ENCODE data around the gene CFAP92.
A peak's percentile ranks its signal among the peaks of the same experiment; 100 is the strongest.

Gene CFAP92

DNA sequence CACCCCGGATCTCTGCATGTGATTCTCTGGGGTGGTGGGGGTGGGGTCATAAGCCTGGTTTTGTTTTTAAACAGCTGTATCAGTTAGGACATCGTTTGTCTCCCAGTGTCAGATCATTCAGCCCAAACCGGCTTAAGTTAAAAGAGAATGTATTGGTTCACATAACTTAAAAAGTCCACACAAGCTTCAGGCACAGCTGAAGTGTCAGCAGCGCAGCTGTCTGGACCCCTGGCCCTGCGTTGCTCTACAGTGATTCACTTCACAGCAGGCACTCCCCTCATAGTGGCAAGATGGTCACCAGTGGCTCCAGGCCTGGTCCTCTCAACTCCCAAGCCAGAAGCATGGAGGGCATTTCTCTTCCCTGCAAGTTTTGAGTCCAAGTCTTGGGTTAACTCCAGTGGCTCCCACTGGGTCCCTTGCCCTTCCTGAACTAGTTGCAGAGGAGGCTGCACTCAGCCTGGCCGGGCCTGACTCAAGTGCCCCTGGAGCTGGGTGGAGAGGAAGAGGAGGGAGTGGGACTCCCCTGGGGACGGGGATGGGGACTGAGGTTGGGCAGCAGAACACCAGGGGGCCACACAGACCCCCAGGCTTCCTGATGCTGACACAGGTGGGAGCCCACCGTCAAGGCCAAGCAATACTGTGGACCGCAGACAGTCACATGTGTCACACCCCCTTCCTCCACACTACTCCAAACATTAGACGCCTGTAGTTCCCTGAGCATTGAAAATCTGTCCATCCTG is 37.8 kb upstream of the CFAP92 start:
- CTCF ChIA-PET, result interaction anchor here (1.2 to 3.3 kb wide), 6 partner anchors 8 to 27 kb away, joined by 4 to 18 read pairs (median 7); no protein-coding TSS in a partner anchor
- no peak overlapping the region for H3K4me3 ChIP-seq (ENCODE audit: control insufficient read depth in 1 of 7, extremely low read depth in 1 of 7, insufficient read depth in 4 of 7, low read depth in 2 of 7, low read length in 6 of 7)
- peaks cover 0 to 25% (median 12%) of the 10 kb centered on the region in 4 experiments for H3K36me3 ChIP-seq (ENCODE audit: control insufficient read depth in 4 of 4, insufficient read depth in 4 of 4, low read length in 3 of 4)
- H3K4me1 ChIP-seq (ENCODE audit: control extremely low read depth in 1 of 4, control insufficient read depth in 4 of 4, insufficient read depth in 4 of 4, low read length in 3 of 4), result peaks cover 0 to 33% (median 29%) of the 10 kb centered on the region in 4 experiments
- no peak for DNase-seq
- H3K27ac ChIP-seq (ENCODE audit: insufficient read depth in 1 of 2, low read depth in 1 of 2, low read length in 2 of 2, poor library complexity in 1 of 2, severe bottlenecking in 2 of 2), result no peak overlapping the region
- POLR2A ChIA-PET, result no interaction called here
- H3K9me3 ChIP-seq (ENCODE audit: control extremely low read depth in 1 of 5, control insufficient read depth in 4 of 5, insufficient read depth in 2 of 5, low read depth in 1 of 5, low read length in 4 of 5), result no peaks in the 10 kb centered on the region
- no peaks in the 10 kb centered on the region for H3K27me3 ChIP-seq (replicated peaks in 2 of 5; ENCODE audit: control insufficient read depth in 4 of 5, insufficient read depth in 5 of 5, low read length in 4 of 5)
- 90% methylated on average over 8 of the region's 10 CpGs for WGBS (ENCODE audit: insufficient coverage)

DNA sequence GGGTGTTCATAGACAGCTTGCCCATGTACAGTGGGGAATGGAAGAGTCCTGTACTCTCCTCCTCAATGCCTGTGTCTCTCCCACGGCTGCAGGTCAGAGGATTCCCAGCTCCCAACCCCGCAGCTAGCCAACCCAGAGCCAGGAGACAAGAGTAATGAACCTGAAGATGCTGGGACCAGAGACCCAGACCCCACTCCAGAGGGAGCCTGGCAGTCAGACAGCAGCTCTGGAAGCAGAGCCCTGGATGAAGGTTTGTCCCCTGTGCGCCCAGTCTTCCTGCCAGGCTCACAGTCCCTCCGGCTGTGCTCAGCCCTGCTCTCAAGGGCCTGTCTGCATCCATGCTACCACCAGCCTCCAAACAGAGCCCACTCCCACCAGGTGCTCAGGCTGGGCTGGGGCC is 36.7 kb upstream of the CFAP92 start:
- ChIA-PET POLR2A (no interaction called here), CTCF (interaction anchor here (1.0 to 3.3 kb wide), 8 partner anchors 9 to 60 kb away, joined by 3 to 18 read pairs (median 6); no protein-coding TSS in a partner anchor)
- no peaks in the 10 kb centered on the region for H3K27me3 ChIP-seq (replicated peaks in 2 of 5; ENCODE audit: control insufficient read depth in 4 of 5, insufficient read depth in 5 of 5, low read length in 4 of 5)
- DNase-seq, result no peak
- no peaks in the 10 kb centered on the region for H3K9me3 ChIP-seq (ENCODE audit: control extremely low read depth in 1 of 5, control insufficient read depth in 4 of 5, insufficient read depth in 2 of 5, low read depth in 1 of 5, low read length in 4 of 5)
- no peak overlapping the region for H3K27ac ChIP-seq (ENCODE audit: insufficient read depth in 1 of 2, low read depth in 1 of 2, low read length in 2 of 2, poor library complexity in 1 of 2, severe bottlenecking in 2 of 2)
- H3K4me3 ChIP-seq (ENCODE audit: control insufficient read depth in 1 of 7, extremely low read depth in 1 of 7, insufficient read depth in 4 of 7, low read depth in 2 of 7, low read length in 6 of 7), result no peak overlapping the region
- H3K4me1 ChIP-seq (ENCODE audit: control extremely low read depth in 1 of 4, control insufficient read depth in 4 of 4, insufficient read depth in 4 of 4, low read length in 3 of 4), result peaks cover 0 to 32% (median 26%) of the 10 kb centered on the region in 4 experiments
- peaks cover 0 to 24% (median 12%) of the 10 kb centered on the region in 4 experiments for H3K36me3 ChIP-seq (ENCODE audit: control insufficient read depth in 4 of 4, insufficient read depth in 4 of 4, low read length in 3 of 4)
- 100% methylated on average over 4 of the region's 4 CpGs for WGBS (ENCODE audit: insufficient coverage)

DNA sequence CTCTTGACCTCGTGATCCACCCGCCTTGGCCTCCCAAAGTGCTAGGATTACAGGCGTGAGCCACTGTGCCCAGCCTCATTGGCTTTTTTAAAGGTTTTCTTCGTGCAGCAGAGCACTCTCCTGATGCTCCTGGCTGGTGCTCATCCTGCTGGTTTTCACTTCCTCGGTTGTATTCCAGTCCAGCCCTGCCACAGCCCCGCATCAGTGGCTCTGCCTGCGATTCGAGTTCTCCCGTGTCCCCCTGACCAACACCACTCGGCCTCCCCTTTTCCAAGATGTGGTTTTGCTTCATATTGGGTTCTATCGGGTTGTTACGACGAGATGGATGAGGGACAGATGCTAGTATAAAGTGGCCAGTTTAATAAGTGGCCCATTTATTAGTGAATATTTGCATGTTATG is 35.0 kb upstream of the CFAP92 start:
- no peak for DNase-seq
- Histone ChIP-seq H3K27ac (ENCODE audit: insufficient read depth in 1 of 2, low read depth in 1 of 2, low read length in 2 of 2, poor library complexity in 1 of 2, severe bottlenecking in 2 of 2) (no peak overlapping the region), H3K4me1 (ENCODE audit: control extremely low read depth in 1 of 4, control insufficient read depth in 4 of 4, insufficient read depth in 4 of 4, low read length in 3 of 4) (peaks cover 0 to 18% (median 15%) of the 10 kb centered on the region in 4 experiments), H3K36me3 (ENCODE audit: control insufficient read depth in 4 of 4, insufficient read depth in 4 of 4, low read length in 3 of 4) (peaks cover 0 to 18% (median 12%) of the 10 kb centered on the region in 4 experiments), H3K4me3 (ENCODE audit: control insufficient read depth in 1 of 7, extremely low read depth in 1 of 7, insufficient read depth in 4 of 7, low read depth in 2 of 7, low read length in 6 of 7) (no peak overlapping the region), H3K27me3 (replicated peaks in 2 of 5; ENCODE audit: control insufficient read depth in 4 of 5, insufficient read depth in 5 of 5, low read length in 4 of 5) (no peaks in the 10 kb centered on the region), H3K9me3 (ENCODE audit: control extremely low read depth in 1 of 5, control insufficient read depth in 4 of 5, insufficient read depth in 2 of 5, low read depth in 1 of 5, low read length in 4 of 5) (no peaks in the 10 kb centered on the region)
- ChIA-PET POLR2A (no interaction called here), CTCF (interaction anchor here (1.1 to 4.8 kb wide), 8 partner anchors 9 to 134 kb away, joined by 3 to 42 read pairs (median 5); partner anchors contain the start of gene GP9)
- WGBS (ENCODE audit: insufficient coverage), result 97% methylated on average over 6 of the region's 13 CpGs

DNA sequence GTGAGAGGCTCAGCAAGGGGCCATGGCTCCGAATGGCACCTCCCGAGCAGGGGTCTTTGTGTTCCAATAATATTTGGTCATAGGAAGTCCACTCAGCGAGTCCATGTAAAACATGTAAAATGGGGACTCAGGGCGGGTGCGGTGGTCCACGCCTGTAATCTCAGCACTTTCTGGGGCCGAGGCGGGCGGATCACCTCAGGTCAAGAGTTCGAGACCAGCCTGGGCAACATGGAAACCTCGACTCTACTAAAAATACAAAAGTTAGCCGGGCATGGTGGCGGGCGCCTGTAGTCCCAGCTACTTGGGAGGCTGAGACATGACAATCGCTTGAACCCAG is 33.6 kb upstream of the CFAP92 start:
- peaks cover 0 to 9% (median 5%) of the 10 kb centered on the region in 4 experiments for H3K36me3 ChIP-seq (ENCODE audit: control insufficient read depth in 4 of 4, insufficient read depth in 4 of 4, low read length in 3 of 4)
- peak overlapping the region in 1 of 2 experiments; percentile 49 for H3K27ac ChIP-seq (ENCODE audit: insufficient read depth in 1 of 2, low read depth in 1 of 2, low read length in 2 of 2, poor library complexity in 1 of 2, severe bottlenecking in 2 of 2)

DNA sequence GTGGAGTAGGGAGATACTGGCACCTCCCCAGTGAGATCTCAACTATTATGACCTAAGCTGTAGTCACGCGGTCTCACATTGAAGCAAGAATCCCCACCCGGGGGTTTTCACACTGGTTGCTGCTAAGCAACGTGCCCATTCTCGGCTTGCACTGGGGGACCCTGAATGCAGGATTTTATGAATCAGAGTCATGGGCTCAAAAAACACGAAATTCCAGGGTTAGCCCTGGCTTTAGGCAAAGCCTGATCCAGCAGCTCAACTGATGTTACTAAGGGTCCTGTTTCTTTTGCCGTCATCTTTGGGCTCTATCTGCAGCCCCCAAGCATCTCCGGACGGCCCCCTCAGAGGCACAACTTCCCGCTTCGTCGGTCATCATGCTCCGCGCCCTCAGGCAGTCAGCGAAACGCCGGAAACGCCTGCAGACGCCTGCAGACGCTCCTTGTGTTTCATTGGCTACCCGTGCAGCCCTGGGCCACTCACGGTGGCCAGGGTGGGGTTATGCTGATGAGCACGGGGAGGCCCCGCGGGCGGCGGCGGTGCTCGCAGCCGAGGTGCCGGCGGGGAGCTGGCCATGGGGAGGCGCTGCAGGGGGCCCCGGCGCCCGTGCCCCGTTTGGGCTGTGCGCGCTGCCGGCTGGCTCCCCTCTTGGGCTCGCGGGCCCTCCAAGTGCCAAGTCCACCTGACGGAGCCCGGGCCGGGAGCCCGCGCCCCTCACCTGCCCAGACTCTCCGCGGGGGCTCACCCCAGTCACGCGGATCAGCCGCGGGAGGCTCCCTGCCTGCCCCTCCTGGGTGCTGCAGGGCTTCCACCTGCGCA is 33.1 kb upstream of the CFAP92 start:
- ChIA-PET POLR2A (interaction anchor here (0.6 to 1.6 kb wide), 4 partner anchors 10 to 454 kb away, joined by 3 to 5 read pairs (median 4); no protein-coding TSS in a partner anchor), CTCF (interaction anchor here (0.7 to 7.8 kb wide), 21 partner anchors 11 to 218 kb away, joined by 3 to 46 read pairs (median 4); no protein-coding TSS in a partner anchor)
- peaks cover 0 to 9% (median 4%) of the 10 kb centered on the region in 4 experiments for H3K36me3 ChIP-seq (ENCODE audit: control insufficient read depth in 4 of 4, insufficient read depth in 4 of 4, low read length in 3 of 4)
- no peaks in the 10 kb centered on the region for H3K27me3 ChIP-seq (replicated peaks in 2 of 5; ENCODE audit: control insufficient read depth in 4 of 5, insufficient read depth in 5 of 5, low read length in 4 of 5)
- no peaks in the 10 kb centered on the region for H3K9me3 ChIP-seq (ENCODE audit: control extremely low read depth in 1 of 5, control insufficient read depth in 4 of 5, insufficient read depth in 2 of 5, low read depth in 1 of 5, low read length in 4 of 5)
- DNase-seq, result peak; percentile 93 to 98 (median 97)
- peak overlapping the region; percentile 35 to 76 (median 55) for H3K4me3 ChIP-seq (ENCODE audit: control insufficient read depth in 1 of 7, extremely low read depth in 1 of 7, insufficient read depth in 4 of 7, low read depth in 2 of 7, low read length in 6 of 7)
- H3K4me1 ChIP-seq (ENCODE audit: control extremely low read depth in 1 of 4, control insufficient read depth in 4 of 4, insufficient read depth in 4 of 4, low read length in 3 of 4), result peaks cover 0 to 30% (median 22%) of the 10 kb centered on the region in 4 experiments
- peak overlapping the region in 1 of 2 experiments; percentile 49 for H3K27ac ChIP-seq (ENCODE audit: insufficient read depth in 1 of 2, low read depth in 1 of 2, low read length in 2 of 2, poor library complexity in 1 of 2, severe bottlenecking in 2 of 2)
- WGBS (ENCODE audit: insufficient coverage), result 4% methylated on average over 48 of the region's 54 CpGs

More for the DNA sequence above, 33.6 kb upstream of the CFAP92 start:
- Histone ChIP-seq H3K27me3 (replicated peaks in 2 of 5; ENCODE audit: control insufficient read depth in 4 of 5, insufficient read depth in 5 of 5, low read length in 4 of 5) (no peaks in the 10 kb centered on the region), H3K4me1 (ENCODE audit: control extremely low read depth in 1 of 4, control insufficient read depth in 4 of 4, insufficient read depth in 4 of 4, low read length in 3 of 4) (peaks cover 0 to 26% (median 19%) of the 10 kb centered on the region in 4 experiments), H3K4me3 (ENCODE audit: control insufficient read depth in 1 of 7, extremely low read depth in 1 of 7, insufficient read depth in 4 of 7, low read depth in 2 of 7, low read length in 6 of 7) (peak overlapping the region in 6 of 7 experiments; percentile 35 to 76 (median 62)), H3K9me3 (ENCODE audit: control extremely low read depth in 1 of 5, control insufficient read depth in 4 of 5, insufficient read depth in 2 of 5, low read depth in 1 of 5, low read length in 4 of 5) (no peaks in the 10 kb centered on the region)
- WGBS (ENCODE audit: insufficient coverage), result 78% methylated on average over 14 of the region's 15 CpGs
- DNase-seq, result peak in 1 of 3 donors; percentile 15
- ChIA-PET CTCF (interaction anchor here (1.1 to 7.8 kb wide), 10 partner anchors 10 to 218 kb away, joined by 3 to 46 read pairs (median 8); no protein-coding TSS in a partner anchor), POLR2A (interaction anchor here (0.9 to 1.6 kb wide), 3 partner anchors 9 to 26 kb away, joined by 3 to 5 read pairs (median 5); no protein-coding TSS in a partner anchor)

DNA sequence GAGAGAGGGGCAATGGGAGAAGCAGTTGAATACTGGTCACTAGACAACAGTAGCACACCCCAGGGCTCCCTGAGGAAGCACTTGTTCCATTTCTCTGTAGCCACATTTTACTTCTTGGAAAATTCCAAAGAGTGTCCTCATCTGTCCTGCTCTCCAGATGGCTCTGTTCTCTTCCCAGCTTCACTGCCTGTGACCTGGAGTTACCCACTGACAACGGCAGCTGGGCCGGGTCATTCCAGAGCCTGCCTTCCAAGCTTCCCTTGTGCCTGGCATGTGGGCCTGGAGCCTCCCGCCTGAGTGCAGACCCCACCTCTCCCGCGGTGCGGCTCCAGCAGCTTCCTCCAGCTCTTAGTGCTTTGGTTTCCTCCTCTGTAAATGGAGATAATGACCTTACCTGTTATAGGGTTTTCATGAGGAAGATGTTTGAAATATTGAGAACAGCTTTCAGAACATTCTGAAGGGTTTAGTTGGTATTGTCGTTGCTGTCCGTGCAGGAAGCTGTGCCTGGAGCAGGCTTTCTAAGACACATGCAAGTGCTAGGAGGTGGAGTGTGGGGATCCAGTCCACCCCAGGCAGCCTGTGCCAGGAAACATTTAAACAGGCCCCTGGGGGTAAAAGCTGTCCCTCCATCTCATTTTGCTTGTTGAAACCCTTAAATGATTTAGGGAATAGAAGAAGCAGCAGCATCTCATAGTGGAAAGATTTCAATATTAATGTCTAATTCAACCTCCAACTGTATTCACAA is 32.0 kb upstream of the CFAP92 start:
- peaks cover 0 to 32% (median 22%) of the 10 kb centered on the region in 4 experiments for H3K4me1 ChIP-seq (ENCODE audit: control extremely low read depth in 1 of 4, control insufficient read depth in 4 of 4, insufficient read depth in 4 of 4, low read length in 3 of 4)
- H3K4me3 ChIP-seq (ENCODE audit: control insufficient read depth in 1 of 7, extremely low read depth in 1 of 7, insufficient read depth in 4 of 7, low read depth in 2 of 7, low read length in 6 of 7), result no peak overlapping the region
- DNase-seq, result no peak
- WGBS (ENCODE audit: insufficient coverage), result 89% methylated on average over 4 of the region's 8 CpGs
- no peaks in the 10 kb centered on the region for H3K27me3 ChIP-seq (replicated peaks in 2 of 5; ENCODE audit: control insufficient read depth in 4 of 5, insufficient read depth in 5 of 5, low read length in 4 of 5)
- ChIA-PET POLR2A (interaction anchor here (1.6 kb wide), 1 partner anchor 9 kb away, joined by 5 read pairs; no protein-coding TSS in a partner anchor), CTCF (interaction anchor here (0.8 to 7.8 kb wide), 16 partner anchors 9 to 136 kb away, joined by 3 to 46 read pairs (median 4); no protein-coding TSS in a partner anchor)
- no peaks in the 10 kb centered on the region for H3K9me3 ChIP-seq (ENCODE audit: control extremely low read depth in 1 of 5, control insufficient read depth in 4 of 5, insufficient read depth in 2 of 5, low read depth in 1 of 5, low read length in 4 of 5)
- no peak overlapping the region for H3K27ac ChIP-seq (ENCODE audit: insufficient read depth in 1 of 2, low read depth in 1 of 2, low read length in 2 of 2, poor library complexity in 1 of 2, severe bottlenecking in 2 of 2)
- H3K36me3 ChIP-seq (ENCODE audit: control insufficient read depth in 4 of 4, insufficient read depth in 4 of 4, low read length in 3 of 4), result peaks cover 0 to 6% (median 4%) of the 10 kb centered on the region in 4 experiments
